ENCODE measurements around the gene CTSC. TPM values are rescaled to one million over a fixed set of nuclear protein-coding genes. Genes with fewer than 3 reads are reported as not detected.
"Not testable (repeated sequence)": the region's sequence is repeated elsewhere in the genome, so short reads cannot be mapped to it uniquely, and the experiment has no call there.

Gene CTSC
- total RNA-seq, 1 experiment from 2014 or later = 0.06 TPM

GRCh38 chr11:88284336-88285050 is 53.0 kb downstream of the CTSC start:
- no peak for DNase-seq (ENCODE audit: low read depth)

GRCh38 chr11:88282747-88283515 is 54.6 kb downstream of the CTSC start:
- DNase-seq (ENCODE audit: low read depth) = no peak

GRCh38 chr11:88281317-88281712 is 56.2 kb downstream of the CTSC start:
- DNase-seq (ENCODE audit: low read depth) = no peak

- no peak for DNase-seq (ENCODE audit: low read depth)
Measured at GRCh38 chr11:88280673-88281316, 56.7 kb downstream of the CTSC start.

- DNase-seq (ENCODE audit: low read depth) = no peak
Measured at GRCh38 chr11:88277349-88277915, 60.1 kb downstream of the CTSC start.

- no peak for DNase-seq (ENCODE audit: low read depth)
Measured at GRCh38 chr11:88275636-88276035, 61.9 kb downstream of the CTSC start.

GRCh38 chr11:88266919-88267318 is 70.6 kb downstream of the CTSC start:
- no peak for DNase-seq (ENCODE audit: low read depth)

GRCh38 chr11:88266157-88266556 is 71.4 kb downstream of the CTSC start:
- DNase-seq (ENCODE audit: low read depth) = no peak

GRCh38 chr11:88259431-88259830 is 78.1 kb downstream of the CTSC start:
- no peak for DNase-seq (ENCODE audit: low read depth)

- no peak for DNase-seq (ENCODE audit: low read depth)
Measured at GRCh38 chr11:88252208-88252607, 85.3 kb downstream of the CTSC start.

- DNase-seq (ENCODE audit: low read depth) = no peak
Measured at GRCh38 chr11:88250566-88251242, 86.8 kb downstream of the CTSC start.

- DNase-seq (ENCODE audit: low read depth) = no peak
Measured at GRCh38 chr11:88249706-88250105, 87.8 kb downstream of the CTSC start.

- peak; percentile 75 for DNase-seq (ENCODE audit: low read depth)
Measured at GRCh38 chr11:88246696-88247095, 90.8 kb downstream of the CTSC start.

GRCh38 chr11:88245576-88245975 is 92.0 kb downstream of the CTSC start:
- not testable (repeated sequence) for DNase-seq (ENCODE audit: low read depth)

Other genes starting within 250 kb of the CTSC start
- not detected in 2 replicates for gene RAB38, start 162.3 kb downstream of the CTSC start, total RNA-seq (2014; rRNA removed; shearing (Covaris generic))